ENCODE data around the gene ZNF121.

Gene ZNF121

DNA sequence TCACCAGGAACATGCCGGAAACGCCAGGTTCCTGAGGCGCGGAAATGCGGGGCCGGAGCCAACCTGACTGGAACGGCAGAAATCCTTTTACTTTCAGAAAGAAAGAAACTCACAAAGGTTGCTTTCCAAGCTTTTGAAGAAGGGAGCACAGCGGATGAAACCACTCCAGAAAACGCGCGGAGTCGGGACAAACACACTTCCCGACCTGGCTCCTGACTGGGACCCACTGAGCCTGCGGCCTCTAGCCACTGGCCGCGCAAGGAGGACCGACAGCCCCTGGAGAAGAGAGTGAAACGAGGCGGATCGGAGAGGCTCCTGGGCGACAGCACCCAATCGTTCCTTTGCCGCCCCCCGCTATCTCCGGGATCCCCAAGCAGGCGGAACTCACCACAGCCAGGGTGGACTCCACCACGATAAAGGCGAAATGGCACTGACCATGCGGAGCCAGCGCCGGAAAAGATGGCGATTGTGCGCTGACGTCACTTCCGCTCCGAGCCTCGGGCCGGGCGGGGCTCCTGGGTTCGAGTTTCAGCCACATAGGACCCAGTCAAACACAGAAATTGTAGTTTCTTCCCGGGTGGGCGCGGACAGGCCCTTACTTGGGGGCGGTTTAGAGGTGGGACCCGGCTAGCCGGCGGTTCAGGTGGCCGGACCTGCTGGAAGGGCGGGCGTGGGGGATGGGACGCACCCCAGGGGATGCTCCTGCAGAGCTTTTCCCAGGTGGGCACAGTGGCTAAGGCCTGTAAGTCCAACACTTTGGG, at the start of gene ZNF121:
TSS of gene ZNF121 (minus strand) at position 432 of the 761 bp plus-strand sequence. CDS start 16,407 bp downstream, outside the sequence.
- Histone ChIP-seq H3K36me3 (ENCODE audit: control insufficient read depth, insufficient read depth, low read length) (peaks cover 22% of the 10 kb centered on the region), H3K9ac (ENCODE audit: low read depth, low read length) (peak within 1 kb of the TSS; percentile 99), H3K27ac (ENCODE audit: low read depth, low read length) (peak within 1 kb of the TSS; percentile 92), H3K4me1 (ENCODE audit: control insufficient read depth, insufficient read depth, low read length) (peaks cover 18% of the 10 kb centered on the region), H3K4me3 (ENCODE audit: low read depth, low read length) (peak within 1 kb of the TSS; percentile 98), H3K9me3 (ENCODE audit: control insufficient read depth, insufficient read depth, low read length) (no peaks in the 10 kb centered on the region), H3K27me3 (ENCODE audit: control insufficient read depth, insufficient read depth, low read length) (no peaks in the 10 kb centered on the region)

DNA sequence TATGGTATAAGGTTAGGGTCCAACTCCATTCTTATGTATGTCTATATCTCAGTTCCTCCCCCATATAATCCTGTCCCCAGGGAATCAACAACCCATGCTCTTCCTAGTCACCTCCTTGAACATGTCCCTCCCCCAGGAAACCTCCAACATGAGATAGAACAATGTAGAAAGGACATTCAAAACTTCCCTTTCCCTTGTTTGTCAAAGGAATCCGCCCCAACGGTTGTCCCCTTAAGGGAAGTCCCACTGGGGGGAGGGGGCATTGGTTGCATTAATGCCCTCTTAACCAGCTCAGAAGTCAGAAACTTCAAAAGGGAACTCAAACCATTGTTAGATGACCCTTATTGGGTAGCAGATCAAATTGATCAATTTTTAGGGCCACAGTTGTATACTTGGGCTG, 43.6 kb upstream of the ZNF121 start:
- Histone ChIP-seq H3K9me3 (ENCODE audit: control insufficient read depth, insufficient read depth, low read length) (no peaks in the 10 kb centered on the region), H3K4me3 (ENCODE audit: low read depth, low read length) (no peak overlapping the region), H3K4me1 (ENCODE audit: control insufficient read depth, insufficient read depth, low read length) (peaks cover 4% of the 10 kb centered on the region), H3K27me3 (ENCODE audit: control insufficient read depth, insufficient read depth, low read length) (no peaks in the 10 kb centered on the region), H3K9ac (ENCODE audit: low read depth, low read length) (no peak overlapping the region), H3K36me3 (ENCODE audit: control insufficient read depth, insufficient read depth, low read length) (peaks cover 9% of the 10 kb centered on the region), H3K27ac (ENCODE audit: low read depth, low read length) (no peak overlapping the region)

DNA sequence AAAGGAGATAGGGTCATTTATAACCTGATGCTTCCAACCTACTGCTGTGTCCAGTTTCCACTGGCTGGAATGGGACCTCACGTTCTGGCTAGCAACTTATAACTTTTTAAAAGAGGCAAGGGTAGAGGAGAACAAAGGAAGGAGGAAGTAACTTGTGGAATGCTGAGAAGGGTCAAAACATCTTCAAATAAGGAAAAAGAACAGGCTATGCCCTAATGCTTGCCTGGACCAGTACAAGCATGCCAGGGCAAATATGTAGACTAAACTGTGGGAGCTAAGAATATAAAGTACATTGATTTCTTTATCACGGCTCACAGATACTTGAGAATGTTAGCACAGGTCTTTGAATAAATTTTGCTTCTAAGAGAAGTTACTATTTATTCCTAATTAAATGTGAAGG, 38.2 kb upstream of the ZNF121 start:
- H3K9ac ChIP-seq (ENCODE audit: low read depth, low read length), result no peak overlapping the region
- H3K27ac ChIP-seq (ENCODE audit: low read depth, low read length), result no peak overlapping the region
- H3K4me1 ChIP-seq (ENCODE audit: control insufficient read depth, insufficient read depth, low read length), result peaks cover 7% of the 10 kb centered on the region
- peaks cover 21% of the 10 kb centered on the region for H3K36me3 ChIP-seq (ENCODE audit: control insufficient read depth, insufficient read depth, low read length)
- H3K4me3 ChIP-seq (ENCODE audit: low read depth, low read length), result 0 out of 2 replicates have a peak overlapping the region, but pooled peaks have one; percentile 0
- no peaks in the 10 kb centered on the region for H3K27me3 ChIP-seq (ENCODE audit: control insufficient read depth, insufficient read depth, low read length)
- no peaks in the 10 kb centered on the region for H3K9me3 ChIP-seq (ENCODE audit: control insufficient read depth, insufficient read depth, low read length)

DNA sequence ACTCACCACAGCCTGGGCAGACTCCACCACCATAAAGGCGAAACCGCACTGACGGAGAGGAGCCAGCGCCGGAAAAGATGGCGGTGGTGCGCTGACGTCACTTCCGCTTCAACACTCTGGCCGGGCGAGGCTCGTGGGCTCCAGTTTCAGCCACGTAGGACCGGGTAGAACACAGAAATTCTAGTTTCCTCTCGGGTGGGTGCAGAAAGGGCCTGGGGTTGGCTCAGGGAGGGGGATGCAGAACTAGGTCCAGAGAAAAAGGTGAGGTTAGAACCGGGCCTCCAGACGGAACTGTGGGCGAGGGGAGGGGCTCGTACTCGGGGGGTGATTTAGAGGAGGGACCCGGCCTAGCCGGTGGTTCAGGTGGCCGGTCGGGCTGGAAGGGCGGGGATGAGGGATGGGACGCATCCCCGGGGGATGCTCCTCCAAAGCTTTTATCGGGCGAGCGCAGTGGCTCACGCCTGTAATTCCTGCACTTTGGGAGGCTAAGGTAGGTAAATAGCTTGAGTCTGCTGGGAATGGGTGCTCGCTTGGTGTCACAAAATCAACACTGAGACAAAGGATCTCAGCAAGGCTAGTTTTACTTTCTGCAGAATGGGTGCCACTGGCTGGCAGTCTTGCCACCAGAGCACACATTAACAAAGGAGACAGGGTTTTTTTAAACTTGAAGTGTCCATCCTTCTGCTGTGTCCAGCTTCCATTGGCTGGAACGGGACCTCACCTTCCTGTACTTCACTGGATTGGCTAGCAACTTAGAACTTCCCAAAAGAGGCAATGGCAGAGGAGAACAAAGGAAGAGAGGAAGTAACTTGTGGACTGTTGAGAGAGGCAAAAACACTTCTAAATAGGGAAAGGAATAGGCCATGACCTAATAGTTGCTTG, 37.1 kb upstream of the ZNF121 start, which contains the start of gene ZNF561:
TSS of gene ZNF561 (minus strand) at position 77 of the 882 bp plus-strand sequence. CDS start 1,776 bp downstream, outside the sequence.
- Histone ChIP-seq H3K27me3 (ENCODE audit: control insufficient read depth, insufficient read depth, low read length) (no peaks in the 10 kb centered on the region), H3K36me3 (ENCODE audit: control insufficient read depth, insufficient read depth, low read length) (peaks cover 32% of the 10 kb centered on the region), H3K4me1 (ENCODE audit: control insufficient read depth, insufficient read depth, low read length) (peaks cover 7% of the 10 kb centered on the region), H3K4me3 (ENCODE audit: low read depth, low read length) (peak within 1 kb of the TSS; percentile 82), H3K9me3 (ENCODE audit: control insufficient read depth, insufficient read depth, low read length) (no peaks in the 10 kb centered on the region), H3K27ac (ENCODE audit: low read depth, low read length) (peak within 1 kb of the TSS; percentile 97), H3K9ac (ENCODE audit: low read depth, low read length) (peak within 1 kb of the TSS; percentile 98)

DNA sequence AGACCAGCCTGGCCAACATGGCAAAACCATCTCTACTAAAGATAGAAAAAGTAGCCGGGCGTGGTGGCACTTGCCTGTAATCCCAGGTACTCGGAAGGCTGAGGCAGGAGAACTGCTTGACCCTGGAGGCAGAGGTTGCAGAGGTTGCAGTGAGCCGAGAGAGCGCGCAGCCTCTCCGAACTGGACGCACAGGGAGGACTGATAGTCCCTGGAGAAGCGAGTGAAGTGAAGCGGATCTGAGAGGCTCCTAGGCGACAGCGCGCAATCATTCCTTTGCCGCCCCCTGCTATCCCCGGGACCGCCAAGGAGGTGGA, 36.5 kb upstream of the ZNF121 start:
- H3K4me1 ChIP-seq (ENCODE audit: control insufficient read depth, insufficient read depth, low read length), result peaks cover 7% of the 10 kb centered on the region

DNA sequence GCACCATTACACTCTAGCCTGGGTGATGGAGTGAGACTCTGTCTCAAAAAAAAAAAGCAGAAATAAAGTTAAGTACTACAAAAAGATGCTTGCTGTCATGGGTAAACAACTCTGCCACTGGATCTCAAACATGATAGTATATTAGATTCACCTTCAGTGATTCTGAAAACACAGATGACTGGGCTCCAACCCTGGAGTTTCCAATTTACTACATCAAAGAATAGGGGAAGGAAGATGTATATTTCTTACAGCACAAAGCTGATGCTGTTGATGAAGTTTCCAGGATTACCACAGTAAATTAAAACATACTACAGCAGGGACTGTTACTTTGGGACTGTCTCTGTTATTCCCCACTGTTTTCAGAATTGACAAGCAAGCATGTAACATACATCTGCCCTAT, 31.5 kb upstream of the ZNF121 start:
- no peaks in the 10 kb centered on the region for H3K4me1 ChIP-seq (ENCODE audit: control insufficient read depth, insufficient read depth, low read length)
- H3K36me3 ChIP-seq (ENCODE audit: control insufficient read depth, insufficient read depth, low read length), result peaks cover 88% of the 10 kb centered on the region
- H3K9me3 ChIP-seq (ENCODE audit: control insufficient read depth, insufficient read depth, low read length), result peaks cover 35% of the 10 kb centered on the region
- H3K27me3 ChIP-seq (ENCODE audit: control insufficient read depth, insufficient read depth, low read length), result no peaks in the 10 kb centered on the region
- H3K9ac ChIP-seq (ENCODE audit: low read depth, low read length), result no peak overlapping the region
- no peak overlapping the region for H3K27ac ChIP-seq (ENCODE audit: low read depth, low read length)
- no peak overlapping the region for H3K4me3 ChIP-seq (ENCODE audit: low read depth, low read length)

More for the DNA sequence above, 36.5 kb upstream of the ZNF121 start:
- peak overlapping the region; percentile 97 for H3K27ac ChIP-seq (ENCODE audit: low read depth, low read length)
- H3K9ac ChIP-seq (ENCODE audit: low read depth, low read length), result peak overlapping the region; percentile 98
- H3K9me3 ChIP-seq (ENCODE audit: control insufficient read depth, insufficient read depth, low read length), result peaks cover 3% of the 10 kb centered on the region; the same call in 1 of the 2 replicates
- peaks cover 38% of the 10 kb centered on the region for H3K36me3 ChIP-seq (ENCODE audit: control insufficient read depth, insufficient read depth, low read length)
- H3K4me3 ChIP-seq (ENCODE audit: low read depth, low read length), result peak overlapping the region; percentile 82
- H3K27me3 ChIP-seq (ENCODE audit: control insufficient read depth, insufficient read depth, low read length), result no peaks in the 10 kb centered on the region

DNA sequence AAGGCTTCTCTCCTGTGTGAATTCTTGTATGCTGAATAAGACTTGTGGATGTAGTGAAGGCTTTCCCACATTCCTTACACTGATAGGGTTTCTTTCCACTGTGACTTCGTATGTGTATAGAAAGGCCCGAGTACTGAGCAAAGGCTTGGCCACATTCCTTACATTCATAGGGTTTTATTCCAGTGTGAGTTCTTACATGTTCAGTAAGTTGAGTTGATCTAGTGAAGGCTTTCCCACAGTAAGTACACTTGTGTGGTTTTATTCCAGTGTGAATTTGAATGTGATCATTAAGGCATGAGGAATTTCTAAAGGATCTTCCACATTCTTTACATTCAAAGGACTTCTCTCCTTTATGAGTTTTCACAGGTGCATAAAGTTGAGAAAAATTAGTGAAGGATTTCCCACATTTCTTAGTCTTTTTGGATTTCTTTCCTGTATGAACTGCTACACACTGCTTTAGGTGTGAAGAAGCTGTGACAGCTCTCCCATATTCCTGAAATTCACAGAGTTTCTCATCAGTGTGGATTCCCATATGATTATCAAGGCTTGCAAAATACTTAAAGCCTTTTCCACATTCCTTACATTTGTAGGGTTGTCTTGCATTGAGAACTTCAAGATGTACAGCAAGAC, 26.3 kb upstream of the ZNF121 start:
- no peak overlapping the region for H3K9ac ChIP-seq (ENCODE audit: low read depth, low read length)
- H3K27ac ChIP-seq (ENCODE audit: low read depth, low read length), result no peak overlapping the region
- peaks cover 51% of the 10 kb centered on the region for H3K9me3 ChIP-seq (ENCODE audit: control insufficient read depth, insufficient read depth, low read length)
- H3K36me3 ChIP-seq (ENCODE audit: control insufficient read depth, insufficient read depth, low read length), result peaks cover 75% of the 10 kb centered on the region
- no peaks in the 10 kb centered on the region for H3K4me1 ChIP-seq (ENCODE audit: control insufficient read depth, insufficient read depth, low read length)
- no peaks in the 10 kb centered on the region for H3K27me3 ChIP-seq (ENCODE audit: control insufficient read depth, insufficient read depth, low read length)
- no peak overlapping the region for H3K4me3 ChIP-seq (ENCODE audit: low read depth, low read length)

DNA sequence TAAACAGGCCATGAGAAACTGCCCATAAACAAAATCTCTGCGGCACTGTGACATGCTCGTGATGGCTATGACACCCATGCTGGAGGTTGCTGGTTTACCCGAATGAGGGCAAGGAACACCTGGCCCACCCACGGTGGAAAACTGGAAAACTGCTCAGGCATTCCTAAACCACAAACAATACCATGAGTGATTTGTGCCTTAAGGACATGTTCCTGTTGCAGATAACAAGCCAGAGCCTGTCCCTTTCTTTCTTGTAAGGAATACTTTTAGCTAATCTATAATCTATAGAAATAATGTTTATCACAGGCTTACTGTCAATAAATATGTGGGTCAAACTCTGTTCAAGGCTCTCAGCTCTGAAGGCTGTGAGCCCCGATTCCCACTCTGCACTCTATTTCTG, 24.6 kb upstream of the ZNF121 start:
- H3K4me3 ChIP-seq (ENCODE audit: low read depth, low read length), result no peak overlapping the region
- peaks cover 58% of the 10 kb centered on the region for H3K36me3 ChIP-seq (ENCODE audit: control insufficient read depth, insufficient read depth, low read length)
- no peaks in the 10 kb centered on the region for H3K4me1 ChIP-seq (ENCODE audit: control insufficient read depth, insufficient read depth, low read length)
- H3K27ac ChIP-seq (ENCODE audit: low read depth, low read length), result no peak overlapping the region
- no peak overlapping the region for H3K9ac ChIP-seq (ENCODE audit: low read depth, low read length)
- peaks cover 49% of the 10 kb centered on the region for H3K9me3 ChIP-seq (ENCODE audit: control insufficient read depth, insufficient read depth, low read length)
- H3K27me3 ChIP-seq (ENCODE audit: control insufficient read depth, insufficient read depth, low read length), result no peaks in the 10 kb centered on the region

DNA sequence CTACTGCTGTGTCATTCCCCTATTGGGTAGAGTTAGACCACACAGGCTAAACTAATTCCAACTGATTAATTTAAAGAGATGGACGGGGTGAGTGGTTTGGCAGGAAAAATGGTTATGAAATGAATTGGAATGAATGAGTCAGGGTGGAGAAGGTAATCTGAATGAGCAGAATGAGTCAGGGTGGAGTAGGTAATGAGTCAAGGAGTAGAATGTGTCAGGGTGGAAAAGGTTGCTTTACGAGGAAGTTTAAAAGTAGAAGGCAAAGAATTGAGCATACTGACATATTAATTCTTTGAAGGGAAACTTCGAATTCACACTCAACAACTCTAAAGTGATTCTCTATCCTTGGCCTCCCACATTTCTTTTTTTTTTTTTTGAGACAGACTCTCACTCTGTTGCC, 12.7 kb upstream of the ZNF121 start:
- Histone ChIP-seq H3K4me1 (ENCODE audit: control insufficient read depth, insufficient read depth, low read length) (no peaks in the 10 kb centered on the region), H3K9me3 (ENCODE audit: control insufficient read depth, insufficient read depth, low read length) (peaks cover 10% of the 10 kb centered on the region; the same call in 1 of the 2 replicates), H3K27ac (ENCODE audit: low read depth, low read length) (no peak overlapping the region), H3K27me3 (ENCODE audit: control insufficient read depth, insufficient read depth, low read length) (no peaks in the 10 kb centered on the region), H3K36me3 (ENCODE audit: control insufficient read depth, insufficient read depth, low read length) (no peaks in the 10 kb centered on the region), H3K9ac (ENCODE audit: low read depth, low read length) (no peak overlapping the region), H3K4me3 (ENCODE audit: low read depth, low read length) (no peak overlapping the region)

DNA sequence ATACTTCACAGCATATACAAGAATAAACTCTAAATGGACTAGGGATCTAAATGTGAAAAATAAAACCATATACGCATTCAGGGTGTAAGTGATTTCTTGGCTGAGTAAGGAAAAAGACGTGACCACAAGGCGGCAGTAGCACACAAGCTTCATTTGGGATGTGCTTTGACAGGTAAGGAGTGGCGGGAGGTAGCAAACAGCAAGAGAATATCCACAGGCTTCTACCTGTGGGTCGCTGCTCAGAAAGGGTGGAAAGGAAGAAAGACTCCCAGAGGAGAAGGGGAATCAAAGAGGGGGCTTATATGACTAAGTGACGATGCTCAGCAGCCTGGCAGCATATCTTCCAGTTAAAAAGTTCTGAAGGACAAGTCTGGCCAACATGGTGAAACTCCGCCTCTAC, 2.5 kb upstream of the ZNF121 start:
- H3K27ac ChIP-seq (ENCODE audit: low read depth, low read length), result no peak overlapping the region
- no peaks in the 10 kb centered on the region for H3K27me3 ChIP-seq (ENCODE audit: control insufficient read depth, insufficient read depth, low read length)
- H3K4me1 ChIP-seq (ENCODE audit: control insufficient read depth, insufficient read depth, low read length), result peaks cover 18% of the 10 kb centered on the region
- H3K4me3 ChIP-seq (ENCODE audit: low read depth, low read length), result no peak overlapping the region
- no peaks in the 10 kb centered on the region for H3K9me3 ChIP-seq (ENCODE audit: control insufficient read depth, insufficient read depth, low read length)
- H3K9ac ChIP-seq (ENCODE audit: low read depth, low read length), result no peak overlapping the region
- H3K36me3 ChIP-seq (ENCODE audit: control insufficient read depth, insufficient read depth, low read length), result peaks cover 4% of the 10 kb centered on the region

Data from HUES48 (cell line).